K562 (cell line): ENCODE results near the gene HOXA4. TPM values are rescaled to one million over a fixed set of nuclear protein-coding genes. Genes with fewer than 3 reads are reported as not detected.

Experiments used
- ATAC-seq: fragments of 200-7000 bp; cut with Tn5 transposase; 3 replicates; pipeline ENCODE4 v1.9.1; 2020; ENCODE audit warnings: moderate library complexity
- BruUV-seq: library from RNA; stranded (reverse); fragments of 400-500 nt; replicated peaks from 2 replicates; lab custom pipeline; 2021; lab: Mats Ljungman, UMichigan
- CTCF ChIA-PET: fragments of 300-600 bp; formaldehyde crosslinking; extraction: SDS; loops from one replicate; lab custom pipeline; 2021; ENCODE audit warnings: low intra/inter-chr PET ratio; lab: Yijun Ruan, JAX
- POLR2A ChIA-PET: fragments of 300-600, 350-650 bp; sonication (Branson Sonifier 250); formaldehyde crosslinking; extraction: SDS; loops from one replicate; lab custom pipeline; 2021; ENCODE audit warnings: antibody characterized with exemption, inconsistent platforms; lab: Yijun Ruan, JAX
- DNase-seq, 4 experiments: peaks; one replicate each; pipeline versions ENCODE4 v3.0.0 to v3.0.0-alpha.2; 2011 to 2018; ENCODE audit warnings: low spot score in 3 of 4, mixed read lengths in 3 of 4; ENCODE audit errors: extremely low read depth in 1 of 4
- FAIRE-seq: peaks from 2 replicates; lab custom pipeline; 2011; peaks lifted over from hg19 to GRCh38; lab: Jason Lieb, UNC
- H2AFZ ChIP-seq: 2 replicates; pipeline ENCODE4 v1.6.0; 2011; ENCODE audit warnings: low read depth, low read length, control low read depth, inconsistent platforms
- H3K27ac ChIP-seq: fragments of 200-600 bp; 3 replicates; pipeline ENCODE4 v1.8.0; 2011; ENCODE audit warnings: low read depth, mild to moderate bottlenecking, control low read depth, inconsistent platforms, low read length, moderate library complexity, mixed read lengths; ENCODE audit errors: extremely low read depth
- H3K27me3 ChIP-seq, 2 experiments: fragments of 300-600 bp in 1 of 2; 2 replicates in 1 of 2; 3 replicates in 1 of 2; pipeline versions ENCODE4 v1.6.0 to v1.8.0; 2011; ENCODE audit warnings: inconsistent platforms in 2 of 2, low read length in 2 of 2, mild to moderate bottlenecking in 1 of 2, mixed read lengths in 1 of 2, moderate library complexity in 1 of 2; ENCODE audit not compliant: control insufficient read depth in 2 of 2, insufficient read depth in 2 of 2
- H3K36me3 ChIP-seq: fragments of 300-600 bp; 3 replicates; pipeline ENCODE4 v1.8.0; 2011; ENCODE audit warnings: mild to moderate bottlenecking, low read length, inconsistent platforms; ENCODE audit not compliant: control insufficient read depth, insufficient read depth
- H3K4me1 ChIP-seq, 2 experiments: fragments of 200-600 bp in 1 of 2; replicated peaks in 1 of 2; 2 replicates in 1 of 2; 3 replicates in 1 of 2; pipeline versions ENCODE4 v1.5.1 to v1.8.0; 2011; ENCODE audit warnings: inconsistent platforms in 2 of 2, low read length in 2 of 2, mild to moderate bottlenecking in 1 of 2, mixed read lengths in 1 of 2, moderate library complexity in 1 of 2; ENCODE audit not compliant: control insufficient read depth in 2 of 2, insufficient read depth in 2 of 2
- H3K4me2 ChIP-seq: 2 replicates; pipeline ENCODE4 v1.6.1; 2011; ENCODE audit warnings: low read length, control low read depth, inconsistent platforms, mixed read lengths; ENCODE audit not compliant: insufficient read depth
- H3K4me3 ChIP-seq: fragments of 200-600 bp; sonication (generic), shearing (Covaris generic); 2 replicates; pipeline ENCODE4 v1.5.1; 2016; ENCODE audit warnings: control low read depth, inconsistent platforms
- H3K79me2 ChIP-seq: fragments of 200-600 bp; 3 replicates; pipeline ENCODE4 v1.8.0; 2011; ENCODE audit warnings: low read length, inconsistent platforms; ENCODE audit not compliant: control insufficient read depth, insufficient read depth
- H3K9ac ChIP-seq, 2 experiments: 2 replicates each; pipeline versions ENCODE4 v1.6.0 to v1.6.1; 2011; ENCODE audit warnings: low read depth in 2 of 2, low read length in 2 of 2, control low read depth in 1 of 2, inconsistent platforms in 1 of 2, mild to moderate bottlenecking in 1 of 2, mixed read lengths in 1 of 2; ENCODE audit not compliant: insufficient read depth in 1 of 2
- H3K9me1 ChIP-seq: one replicate; pipeline ENCODE4 v1.6.0; 2011; ENCODE audit warnings: inconsistent platforms, mild to moderate bottlenecking, low read length, moderate library complexity; ENCODE audit not compliant: control insufficient read depth, insufficient read depth
- H3K9me3 ChIP-seq: replicated peaks from 2 replicates; pipeline ENCODE4 v1.5.1; 2011; ENCODE audit warnings: low read depth, low read length, inconsistent platforms; ENCODE audit not compliant: control insufficient read depth, insufficient read depth
- H4K20me1 ChIP-seq: replicated peaks from 2 replicates; pipeline ENCODE4 v1.6.1; 2011; ENCODE audit warnings: low read length, inconsistent platforms, mixed read lengths; ENCODE audit not compliant: control insufficient read depth, insufficient read depth
- DPF2 ChIP-seq: fragments of 450-650 bp; IDR thresholded peaks from 2 replicates; pipeline ENCODE4 v1.6.1; 2016
- JUN ChIP-seq, 2 experiments: sonication (generic) in 1 of 2; formaldehyde crosslinking in 1 of 2; IDR thresholded peaks; 2 replicates each; pipeline versions ENCODE4 v1.6.1 to v1.8.0; 2012 to 2022; ENCODE audit warnings: borderline replicate concordance in 2 of 2, mild to moderate bottlenecking in 2 of 2, improper control_type of control experiment in 1 of 2, low read depth in 1 of 2, low read length in 1 of 2, missing genetic modification reagents in 1 of 2
- KDM1A ChIP-seq, 2 experiments: fragments of 450-650 bp; IDR thresholded peaks; 2 replicates each; pipeline ENCODE4 v1.6.1; 2016; ENCODE audit warnings: mild to moderate bottlenecking in 2 of 2
- KHSRP ChIP-seq: fragments of 450-650 bp; IDR thresholded peaks from 2 replicates; pipeline ENCODE4 v1.6.1; 2017
- RAD51 ChIP-seq: fragments of 450-650 bp; IDR thresholded peaks from 2 replicates; pipeline ENCODE4 v1.7.1; 2016; ENCODE audit warnings: low read depth, mild to moderate bottlenecking, borderline replicate concordance
- RFX1 ChIP-seq: fragments of 450-650 bp; IDR thresholded peaks from 2 replicates; pipeline ENCODE4 v1.6.1; 2016; ENCODE audit warnings: mild to moderate bottlenecking, moderate library complexity
- SAFB ChIP-seq: fragments of 200-400 bp; formaldehyde crosslinking; IDR thresholded peaks from 2 replicates; pipeline ENCODE4 v1.6.1; 2017; ENCODE audit warnings: low read depth, low read length, borderline replicate concordance
- SLC30A9 ChIP-seq: fragments of 250-450 bp; sonication (Bioruptor Pico); IDR thresholded peaks from 2 replicates; pipeline ENCODE4 v1.8.0; 2022; ENCODE audit warnings: mild to moderate bottlenecking, moderate library complexity
- SUPT5H ChIP-seq: fragments of 450-650 bp; IDR thresholded peaks from 2 replicates; pipeline ENCODE4 v1.6.1; 2016
- TAF7 ChIP-seq: fragments of 450-650 bp; IDR thresholded peaks from 2 replicates; pipeline ENCODE4 v1.6.1; 2016; ENCODE audit warnings: missing genetic modification characterization, missing compliant biosample characterization
- XRCC3 ChIP-seq: fragments of 450-650 bp; IDR thresholded peaks from 2 replicates; pipeline ENCODE4 v1.6.1; 2017; ENCODE audit warnings: mild to moderate bottlenecking, moderate library complexity
- YBX1 ChIP-seq: fragments of 450-650 bp; IDR thresholded peaks from 2 replicates; pipeline ENCODE4 v1.7.1; 2016; ENCODE audit warnings: mild to moderate bottlenecking
- ZNF133 ChIP-seq: fragments of 250-450 bp; sonication (Bioruptor Pico); IDR thresholded peaks from 2 replicates; pipeline ENCODE4 v1.4.0; 2020; ENCODE audit warnings: mild to moderate bottlenecking
- ZSCAN32 ChIP-seq: fragments of 450-650 bp; formaldehyde crosslinking; IDR thresholded peaks from 2 replicates; pipeline ENCODE4 v1.4.0; 2020; ENCODE audit warnings: mild to moderate bottlenecking, moderate library complexity
- WGBS: fragments of 100-300 bp; shearing (Covaris generic); methylation state at CpG from one replicate; pipeline ENCODE4 v1.1.6; 2016; ENCODE audit warnings: low coverage, mixed read lengths; ENCODE audit not compliant: insufficient coverage; ENCODE audit errors: missing lambda C conversion rate; 5-methylcytosine and 5-hydroxymethylcytosine counted together
- in situ Hi-C: fragments of 300-500 bp; cut with MboI; formaldehyde crosslinking; loops from 4 replicates; pipeline ENCODE4 v1.15.0; 2018; ENCODE audit warnings: inconsistent platforms, mixed read lengths
- intact Hi-C: fragments of 100-400 bp; cut with micrococcal nuclease; formaldehyde crosslinking; loops from 2 replicates; pipeline ENCODE4 v1.14.2; 2022
- polyA plus RNA-seq, 8 experiments: library from polyadenylated mRNA; depleted of rRNA in 4 of 8; stranded (reverse) in 5 of 8; unstranded in 3 of 8; fragments of >200 nt; fragmentation: Nextera tagmentation in 2 of 8; fragmentation: Illumina TruSeq in 1 of 8; extraction: Ambion mirVana in 2 of 8; extraction: Trizol in 1 of 8; gene quantifications; 2 replicates each; pipeline versions ENCODE4 v1.2.1 to v1.2.3, GENCODE V29; 2011 to 2014; ENCODE audit warnings: inconsistent platforms in 1 of 8, missing spikeins in 1 of 8
- total RNA-seq, 7 experiments: library from RNA; depleted of rRNA in 6 of 7; stranded (reverse); fragments of >200 nt in 6 of 7; fragmentation: Illumina TruSeq in 2 of 7; extraction: Trizol in 2 of 7; gene quantifications; 2 replicates each; pipeline versions ENCODE4 v1.2.1 to v1.2.3, GENCODE V29; 2011 to 2021; ENCODE audit warnings: low replicate concordance in 1 of 7
- TF ChIP-seq, protein P1 (sequence below): sonication (generic); formaldehyde crosslinking; IDR thresholded peaks from 2 replicates; pipeline ENCODE4 v1.8.0; 2022; ENCODE audit warnings: mild to moderate bottlenecking, missing genetic modification reagents

HOXA4 gene
- total and polyA plus RNA-seq, 9 of the 15 experiments (the other 6 are each of a cell fraction or from before 2014, with no cell fraction given): not detected

DNA sequence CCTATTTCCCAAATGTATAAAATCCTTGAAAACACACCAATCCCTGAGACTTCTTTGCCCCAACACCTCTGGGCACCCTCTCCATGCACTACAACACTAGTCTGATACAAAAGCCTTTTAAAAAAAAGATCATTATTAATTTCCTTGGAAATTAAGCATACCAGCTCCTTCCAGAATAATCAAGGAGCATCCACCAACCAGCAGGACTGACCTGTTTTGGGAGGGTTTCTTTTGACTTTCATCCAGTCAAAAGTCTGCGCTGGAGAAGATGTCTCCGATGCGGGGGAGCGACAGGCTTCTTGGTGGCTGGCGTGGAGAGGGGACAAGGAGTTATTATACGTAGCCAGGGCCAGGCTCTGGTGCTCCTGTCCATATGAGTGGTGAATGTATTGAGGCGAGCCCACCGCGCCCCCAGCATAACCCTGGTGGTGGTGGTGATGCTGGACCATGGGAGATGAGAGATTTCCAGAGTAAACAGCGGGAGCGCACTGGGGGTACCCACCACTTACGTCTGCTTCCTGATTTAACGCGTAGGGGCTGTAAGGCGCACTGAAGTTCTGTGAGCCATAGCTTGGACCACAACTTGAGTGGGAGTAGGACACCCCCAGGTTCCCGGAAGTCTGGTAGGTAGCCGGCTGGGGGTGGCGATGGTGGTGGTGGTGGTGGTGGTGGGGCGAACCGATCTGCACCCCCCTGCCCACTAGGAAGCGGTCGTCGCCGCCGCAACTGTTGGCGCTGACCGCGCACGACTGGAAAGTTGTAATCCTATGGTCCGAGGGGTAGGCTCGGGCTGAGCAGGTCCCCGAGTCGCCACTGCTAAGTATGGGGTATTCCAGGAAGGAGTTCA, 35.3 kb downstream of the HOXA4 start:
- Histone ChIP-seq H3K4me2 (no peak overlapping the region), H4K20me1 (no peaks in the 10 kb centered on the region), H3K79me2 (no peaks in the 10 kb centered on the region), H3K9me1 (no peaks in the 10 kb centered on the region), H3K27ac (no peak overlapping the region), H3K4me3 (no peak overlapping the region), H2AFZ (no peak overlapping the region), H3K9me3 (no peaks in the 10 kb centered on the region), H3K36me3 (no peaks in the 10 kb centered on the region), H3K27me3 (peaks cover 35 to 54% of the 10 kb centered on the region in 2 experiments; a peak in 4 of 5 replicates), H3K9ac (no peak overlapping the region), H3K4me1 (peaks cover 0 to 13% of the 10 kb centered on the region in 2 experiments; a peak in 2 of 5 replicates)
- ChIA-PET CTCF (no interaction called here), POLR2A (no interaction called here)
- FAIRE-seq (no peak), DNase-seq (no peak), ATAC-seq (no peak)
- in situ Hi-C loops (no loop called here), intact Hi-C loops (no loop called here)
- BruUV-seq: no TSS peak
- WGBS: 25% methylated on average over 16 of the region's 33 CpGs
- no peak for TF ChIP-seq KHSRP
- no peak for TF ChIP-seq SLC30A9 (CRISPR knock-in tag)
- no peak for TF ChIP-seq YBX1
- TF ChIP-seq SAFB: no peak
- TF ChIP-seq RAD51: no peak
- TF ChIP-seq, protein P1, sequence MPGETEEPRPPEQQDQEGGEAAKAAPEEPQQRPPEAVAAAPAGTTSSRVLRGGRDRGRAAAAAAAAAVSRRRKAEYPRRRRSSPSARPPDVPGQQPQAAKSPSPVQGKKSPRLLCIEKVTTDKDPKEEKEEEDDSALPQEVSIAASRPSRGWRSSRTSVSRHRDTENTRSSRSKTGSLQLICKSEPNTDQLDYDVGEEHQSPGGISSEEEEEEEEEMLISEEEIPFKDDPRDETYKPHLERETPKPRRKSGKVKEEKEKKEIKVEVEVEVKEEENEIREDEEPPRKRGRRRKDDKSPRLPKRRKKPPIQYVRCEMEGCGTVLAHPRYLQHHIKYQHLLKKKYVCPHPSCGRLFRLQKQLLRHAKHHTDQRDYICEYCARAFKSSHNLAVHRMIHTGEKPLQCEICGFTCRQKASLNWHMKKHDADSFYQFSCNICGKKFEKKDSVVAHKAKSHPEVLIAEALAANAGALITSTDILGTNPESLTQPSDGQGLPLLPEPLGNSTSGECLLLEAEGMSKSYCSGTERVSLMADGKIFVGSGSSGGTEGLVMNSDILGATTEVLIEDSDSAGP (CRISPR knock-in tag): no peak
- no peak for TF ChIP-seq KDM1A (IDR thresholded peaks at IDR 0.05)
- no peak for TF ChIP-seq TAF7 (tag)
- TF ChIP-seq JUN (IDR thresholded peaks at IDR 0.05; ENCODE audit: borderline replicate concordance, low read depth, low read length): no peak
- TF ChIP-seq JUN (CRISPR knock-in tag; IDR thresholded peaks at IDR 0.05; ENCODE audit: borderline replicate concordance): no peak
- TF ChIP-seq RFX1: no peak
- no peak for TF ChIP-seq SUPT5H
- no peak for TF ChIP-seq ZSCAN32 (CRISPR knock-in tag)
- no peak for TF ChIP-seq DPF2
- TF ChIP-seq XRCC3: no peak
- TF ChIP-seq ZNF133 (CRISPR knock-in tag): no peak
